ENCODE data around the gene FLACC1. TPM values are rescaled to one million over a fixed set of nuclear protein-coding genes. Genes with fewer than 3 reads are reported as not detected.

FLACC1 gene
- total and polyA plus RNA-seq, 2 donors (not counting 1 experiment from before 2014, with no cell fraction given), result 1.5 to 5.0 TPM

- Histone ChIP-seq H3K27me3 (replicated peaks in 1 of 4; ENCODE audit: control extremely low read depth in 1 of 4, control insufficient read depth in 3 of 4, insufficient read depth in 4 of 4, low read length in 3 of 4) (no peaks in the 10 kb centered on the region), H3K79me2 (ENCODE audit: control insufficient read depth, insufficient read depth, low read length) (peaks cover 4% of the 10 kb centered on the region), H3K4me1 (ENCODE audit: control insufficient read depth in 2 of 2, insufficient read depth in 2 of 2, low read length in 2 of 2) (peaks cover 0 to 3% of the 10 kb centered on the region in 2 donors), H3K27ac (ENCODE audit: low read length in 2 of 2) (no peak overlapping the region), H3K9me3 (ENCODE audit: control extremely low read depth in 1 of 3, control insufficient read depth in 2 of 3, insufficient read depth in 1 of 3, low read length in 2 of 3) (peaks cover 3 to 14% (median 6%) of the 10 kb centered on the region in 3 donors), H3K36me3 (replicated peaks in 1 of 2; ENCODE audit: control extremely low read depth in 1 of 2, control insufficient read depth in 1 of 2, extremely low read depth in 1 of 2, insufficient read depth in 2 of 2, low read length in 1 of 2) (peaks cover 0 to 4% of the 10 kb centered on the region in 2 experiments), H3K4me3 (ENCODE audit: control extremely low read depth in 1 of 5, extremely low read depth in 1 of 5, insufficient read depth in 1 of 5, low read depth in 2 of 5, low read length in 4 of 5) (no peak overlapping the region), H2AFZ (ENCODE audit: insufficient read depth, low read depth, low read length, poor library complexity, severe bottlenecking) (no peak overlapping the region), H4K20me1 (ENCODE audit: control insufficient read depth, insufficient read depth, low read length, poor library complexity, severe bottlenecking) (no peaks in the 10 kb centered on the region), H3K4me2 (replicated peaks; ENCODE audit: low read depth, low read length, poor library complexity, severe bottlenecking) (no peak overlapping the region), H3K9ac (ENCODE audit: low read length) (no peak overlapping the region)
- intact Hi-C loops (cut with micrococcal nuclease), result no loop called here
- Mint-ChIP-seq H3K27me3 (no peaks in the 10 kb centered on the region), H3K9me3 (ENCODE audit: insufficient read depth) (no peaks in the 10 kb centered on the region), H3K4me1 (peaks cover 5% of the 10 kb centered on the region), H3K27ac (no peak overlapping the region), H3K4me3 (no peak overlapping the region)
- ATAC-seq (ENCODE audit: low read depth), result no peak
- no peak for TF ChIP-seq CTCF (IDR thresholded peaks at IDR 0.05)
- no peak for DNase-seq
- ChIA-PET POLR2A (no interaction called here), CTCF (interaction anchor here (0.8 to 9.1 kb wide), 4 partner anchors 101 to 461 kb away, joined by 3 to 172 read pairs (median 4); no protein-coding TSS in a partner anchor)
- WGBS (ENCODE audit: insufficient coverage), result 100% methylated on average over 2 of the region's 2 CpGs
Observed at GRCh38 chr2:201362396-201362795, 5.3 kb upstream of the FLACC1 start.

- peaks cover 0 to 4% of the 10 kb centered on the region in 2 experiments for H3K36me3 ChIP-seq (replicated peaks in 1 of 2; ENCODE audit: control extremely low read depth in 1 of 2, control insufficient read depth in 1 of 2, extremely low read depth in 1 of 2, insufficient read depth in 2 of 2, low read length in 1 of 2)
- CTCF ChIA-PET, result interaction anchor here (9.1 kb wide), 1 partner anchor 126 kb away, joined by 172 read pairs; no protein-coding TSS in a partner anchor
- intact Hi-C loops (cut with micrococcal nuclease), result no loop called here
- no peak overlapping the region for H3K4me2 ChIP-seq (replicated peaks; ENCODE audit: low read depth, low read length, poor library complexity, severe bottlenecking)
- H3K9ac ChIP-seq (ENCODE audit: low read length), result no peak overlapping the region
- Mint-ChIP-seq H3K4me1 (peaks cover 9% of the 10 kb centered on the region), H3K4me3 (no peak overlapping the region), H3K9me3 (ENCODE audit: insufficient read depth) (no peaks in the 10 kb centered on the region), H3K27ac (no peak overlapping the region), H3K27me3 (no peaks in the 10 kb centered on the region)
- peaks cover 0 to 11% (median 0%) of the 10 kb centered on the region in 3 donors for H3K9me3 ChIP-seq (ENCODE audit: control extremely low read depth in 1 of 3, control insufficient read depth in 2 of 3, insufficient read depth in 1 of 3, low read length in 2 of 3)
- H3K4me3 ChIP-seq (ENCODE audit: control extremely low read depth in 1 of 5, extremely low read depth in 1 of 5, insufficient read depth in 1 of 5, low read depth in 2 of 5, low read length in 4 of 5), result no peak overlapping the region
- no peak overlapping the region for H3K27ac ChIP-seq (ENCODE audit: low read length in 2 of 2)
- peaks cover 4% of the 10 kb centered on the region for H3K79me2 ChIP-seq (ENCODE audit: control insufficient read depth, insufficient read depth, low read length)
- no peaks in the 10 kb centered on the region for H4K20me1 ChIP-seq (ENCODE audit: control insufficient read depth, insufficient read depth, low read length, poor library complexity, severe bottlenecking)
- peaks cover 0 to 3% of the 10 kb centered on the region in 2 donors for H3K4me1 ChIP-seq (ENCODE audit: control insufficient read depth in 2 of 2, insufficient read depth in 2 of 2, low read length in 2 of 2)
- no peaks in the 10 kb centered on the region for H3K27me3 ChIP-seq (replicated peaks in 1 of 4; ENCODE audit: control extremely low read depth in 1 of 4, control insufficient read depth in 3 of 4, insufficient read depth in 4 of 4, low read length in 3 of 4)
- ATAC-seq (ENCODE audit: low read depth) (no peak), DNase-seq (no peak)
- POLR2A ChIA-PET, result no interaction called here
- H2AFZ ChIP-seq (ENCODE audit: insufficient read depth, low read depth, low read length, poor library complexity, severe bottlenecking), result no peak overlapping the region
- TF ChIP-seq CTCF (IDR thresholded peaks at IDR 0.05), result no peak
- 100% methylated on average over 1 of the region's 2 CpGs for WGBS (ENCODE audit: insufficient coverage)
Observed at GRCh38 chr2:201361078-201361733, 4.1 kb upstream of the FLACC1 start.

All from B cell (primary cell).